Esophagus (tissue), 2 donors: ENCODE data around the gene WDR55. TPM values are rescaled to one million over a fixed set of nuclear protein-coding genes. Genes with fewer than 3 reads are reported as not detected.
A peak's percentile ranks its signal among the peaks of the same experiment; 100 is the strongest.
"Not testable (repeated sequence)": the region's sequence is repeated elsewhere in the genome, so short reads cannot be mapped to it uniquely, and the experiment has no call there.

Source experiments
- H3K27ac ChIP-seq, 2 donors: one replicate each; pipeline ENCODE4 v1.5.1; 2013; ENCODE audit warnings: low read depth in 2 of 2, mild to moderate bottlenecking in 2 of 2, inconsistent platforms in 1 of 2, low read length in 1 of 2, moderate library complexity in 1 of 2
- H3K27me3 ChIP-seq, 2 donors: one replicate each; pipeline ENCODE4 v1.6.1; 2013; ENCODE audit warnings: low read length in 2 of 2, control low read depth in 1 of 2, mild to moderate bottlenecking in 1 of 2; ENCODE audit not compliant: insufficient read depth in 2 of 2, control insufficient read depth in 1 of 2
- H3K36me3 ChIP-seq, 2 donors: one replicate each; pipeline ENCODE4 v1.6.1; 2013; ENCODE audit warnings: low read length in 1 of 2; ENCODE audit not compliant: control insufficient read depth in 2 of 2, insufficient read depth in 2 of 2
- H3K4me1 ChIP-seq, 2 donors: one replicate each; pipeline ENCODE4 v1.6.1; 2013; ENCODE audit warnings: low read length in 1 of 2; ENCODE audit not compliant: control insufficient read depth in 2 of 2, insufficient read depth in 2 of 2
- H3K4me3 ChIP-seq, 2 donors: one replicate each; pipeline ENCODE4 v1.5.1; 2013; ENCODE audit warnings: low read length in 2 of 2, mild to moderate bottlenecking in 2 of 2, low read depth in 1 of 2, moderate library complexity in 1 of 2
- H3K9me3 ChIP-seq, 2 donors: one replicate each; pipeline ENCODE4 v1.6.1; 2013; ENCODE audit warnings: mild to moderate bottlenecking in 2 of 2, low read depth in 1 of 2, low read length in 1 of 2, moderate library complexity in 1 of 2; ENCODE audit not compliant: control insufficient read depth in 2 of 2, insufficient read depth in 1 of 2
- WGBS, 2 donors: extraction: QIAGEN DNeasy Blood & Tissue Kit; methylation state at CpG; one replicate each; pipeline ENCODE4 v1.1.7; 2013; 5-methylcytosine and 5-hydroxymethylcytosine counted together
- polyA plus RNA-seq, 2 donors: library from polyadenylated mRNA; stranded (reverse); fragments of 200-250 nt; gene quantifications; one replicate each; pipeline ENCODE4 v1.2.3, GENCODE V29; 2013
- donor health status: healthy with polysubstance abuse.
- donor health status: Bipolar disorder and iron deficiency.

WDR55 gene
- polyA plus RNA-seq, 2 donors: 17.3 to 19.2 TPM

DNA sequence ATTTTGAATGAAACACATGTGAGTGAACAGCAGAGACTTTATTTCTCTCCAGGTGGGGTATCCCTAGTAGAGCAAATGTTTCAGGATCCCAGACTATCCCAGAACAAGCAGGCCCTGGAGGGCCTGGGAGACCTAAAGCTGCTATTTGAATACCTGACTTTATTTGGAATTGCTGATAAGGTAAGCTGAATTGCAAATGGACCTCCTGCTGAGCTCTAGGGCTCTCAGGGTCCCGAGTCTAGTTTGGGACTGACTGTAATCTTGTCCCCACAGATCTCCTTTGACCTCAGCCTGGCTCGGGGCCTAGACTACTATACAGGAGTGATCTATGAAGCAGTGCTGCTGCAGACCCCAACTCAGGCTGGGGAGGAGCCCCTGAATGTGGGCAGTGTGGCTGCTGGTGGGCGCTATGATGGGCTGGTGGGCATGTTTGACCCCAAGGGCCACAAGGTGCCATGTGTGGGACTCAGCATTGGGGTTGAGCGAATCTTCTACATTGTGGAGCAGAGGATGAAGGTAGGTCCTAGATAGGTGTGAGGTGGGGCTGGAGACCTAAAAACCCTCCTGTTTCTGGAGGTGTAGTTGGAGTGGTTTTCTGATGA is 32.3 kb downstream of the WDR55 start:
- Histone ChIP-seq H3K4me1 (no peaks in the 10 kb centered on the region), H3K4me3 (no peak overlapping the region), H3K27ac (no peak overlapping the region), H3K27me3 (no peaks in the 10 kb centered on the region), H3K9me3 (no peaks in the 10 kb centered on the region), H3K36me3 (peaks cover 27 to 34% of the 10 kb centered on the region in 2 donors)
- 84 to 89% methylated on average over 4 of the region's 4 CpGs for WGBS, 2 donors

DNA sequence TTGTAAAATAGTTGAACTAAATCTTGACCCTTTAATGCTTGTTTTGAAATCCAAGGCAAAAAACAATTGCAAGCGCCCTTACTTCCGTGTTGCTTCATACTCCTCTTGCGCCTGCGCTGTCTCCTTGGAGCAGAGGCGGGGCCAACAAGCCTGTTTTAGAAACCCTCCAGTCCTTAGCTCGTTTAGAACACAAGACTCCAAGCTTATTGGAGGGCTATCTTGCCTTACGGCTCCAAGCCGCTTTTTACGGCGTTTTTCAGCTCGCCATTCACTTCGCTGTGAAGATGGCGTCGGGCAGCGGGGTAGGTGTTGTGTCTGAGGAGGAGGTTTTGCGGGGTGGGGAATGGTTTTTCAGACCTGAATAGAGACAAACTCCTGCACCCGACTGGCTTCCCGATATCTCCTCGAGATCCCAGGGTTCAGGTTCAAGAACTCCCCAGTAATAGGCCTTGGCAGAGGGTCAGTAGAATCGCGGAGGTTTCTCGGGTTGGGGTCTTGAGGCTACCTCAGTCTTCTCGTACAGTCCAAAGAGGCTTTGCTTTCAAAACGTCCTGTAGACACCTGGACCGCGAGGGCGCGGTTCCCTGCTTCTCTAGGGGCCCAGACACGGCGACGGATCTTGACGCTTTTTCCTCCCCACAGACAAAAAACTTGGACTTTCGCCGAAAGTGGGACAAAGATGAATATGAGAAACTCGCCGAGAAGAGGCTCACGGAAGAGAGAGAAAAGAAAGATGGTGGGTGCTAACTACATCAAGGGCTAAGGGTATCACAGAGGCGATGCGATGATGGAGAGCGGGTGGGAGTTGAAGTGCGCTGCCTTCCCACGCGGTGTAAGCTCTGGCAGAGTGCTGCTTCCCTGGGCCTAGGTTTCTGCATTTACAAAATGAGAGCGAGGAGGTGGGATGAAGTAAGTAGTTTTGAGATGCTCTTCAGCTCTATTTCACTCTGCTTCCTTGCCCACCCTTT is 35.8 kb downstream of the WDR55 start, which contains the start of gene ZMAT2:
Gene ZMAT2, plus strand, starts transcription at position 271 of the 968 bp plus-strand sequence. Its CDS starts 14 bp downstream, at position 285.
- H3K27me3 ChIP-seq: no peaks in the 10 kb centered on the region
- H3K36me3 ChIP-seq: peaks cover 29 to 37% of the 10 kb centered on the region in 2 donors
- H3K27ac ChIP-seq: peak within 1 kb of the TSS; percentile 47 to 83
- H3K4me1 ChIP-seq: no peaks in the 10 kb centered on the region
- no peaks in the 10 kb centered on the region for H3K9me3 ChIP-seq
- WGBS, 2 donors: 2% methylated on average over 44 of the region's 44 CpGs
- H3K4me3 ChIP-seq: peak within 1 kb of the TSS; percentile 75 to 99

DNA sequence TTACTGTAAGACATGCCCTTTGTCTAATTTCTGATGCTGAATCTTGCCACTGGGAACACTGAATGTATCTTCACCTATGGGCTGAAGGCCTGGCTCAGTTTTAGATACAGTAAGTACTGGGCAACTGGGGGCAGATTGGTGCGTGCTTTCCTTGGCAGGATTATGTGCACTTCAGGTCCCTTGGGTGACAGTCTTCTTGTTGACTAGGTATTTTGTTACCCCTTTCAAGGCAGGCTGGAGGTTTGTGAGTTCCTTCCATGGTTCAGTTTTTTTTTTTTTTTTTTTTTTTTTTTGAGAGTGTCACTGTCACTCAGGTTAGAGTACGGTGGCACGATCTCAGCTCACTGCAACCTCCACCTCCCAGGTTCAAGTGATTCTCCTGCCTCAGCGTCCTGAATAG is 43.1 kb downstream of the WDR55 start:
- WGBS, 2 donors: 84 to 91% methylated on average over 4 of the region's 4 CpGs
- no peak overlapping the region for H3K4me3 ChIP-seq
- H3K27ac ChIP-seq: no peak overlapping the region
- H3K4me1 ChIP-seq: no peaks in the 10 kb centered on the region
- H3K9me3 ChIP-seq: no peaks in the 10 kb centered on the region
- H3K27me3 ChIP-seq: no peaks in the 10 kb centered on the region
- H3K36me3 ChIP-seq: peaks cover 3 to 12% of the 10 kb centered on the region in 2 donors

DNA sequence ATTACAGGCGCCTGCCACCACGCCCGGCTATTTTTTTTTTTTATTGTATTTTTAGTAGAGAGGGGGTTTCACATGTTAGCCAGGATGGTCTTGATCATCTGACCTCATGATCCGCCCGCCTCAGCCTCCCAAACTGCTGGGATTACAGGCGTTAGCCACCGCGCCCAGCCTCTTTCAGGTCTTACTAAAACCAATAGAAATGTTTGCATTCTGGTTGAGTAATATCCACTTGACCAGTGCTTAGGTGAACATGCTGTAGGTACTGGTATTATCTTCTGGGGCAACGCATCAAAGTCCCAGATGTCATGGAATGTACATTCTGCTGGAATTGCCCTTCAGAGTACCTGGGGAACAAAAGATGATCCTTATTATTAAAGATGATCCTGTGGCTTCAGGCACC is 44.1 kb downstream of the WDR55 start:
- not testable (repeated sequence) for H3K4me1 ChIP-seq, H3K27ac ChIP-seq, H3K9me3 ChIP-seq, H3K4me3 ChIP-seq, H3K27me3 ChIP-seq
- 91 to 93% methylated on average over 9 of the region's 9 CpGs for WGBS, 2 donors
- H3K36me3 ChIP-seq: peaks cover 3 to 12% of the 10 kb centered on the region in 2 donors

DNA sequence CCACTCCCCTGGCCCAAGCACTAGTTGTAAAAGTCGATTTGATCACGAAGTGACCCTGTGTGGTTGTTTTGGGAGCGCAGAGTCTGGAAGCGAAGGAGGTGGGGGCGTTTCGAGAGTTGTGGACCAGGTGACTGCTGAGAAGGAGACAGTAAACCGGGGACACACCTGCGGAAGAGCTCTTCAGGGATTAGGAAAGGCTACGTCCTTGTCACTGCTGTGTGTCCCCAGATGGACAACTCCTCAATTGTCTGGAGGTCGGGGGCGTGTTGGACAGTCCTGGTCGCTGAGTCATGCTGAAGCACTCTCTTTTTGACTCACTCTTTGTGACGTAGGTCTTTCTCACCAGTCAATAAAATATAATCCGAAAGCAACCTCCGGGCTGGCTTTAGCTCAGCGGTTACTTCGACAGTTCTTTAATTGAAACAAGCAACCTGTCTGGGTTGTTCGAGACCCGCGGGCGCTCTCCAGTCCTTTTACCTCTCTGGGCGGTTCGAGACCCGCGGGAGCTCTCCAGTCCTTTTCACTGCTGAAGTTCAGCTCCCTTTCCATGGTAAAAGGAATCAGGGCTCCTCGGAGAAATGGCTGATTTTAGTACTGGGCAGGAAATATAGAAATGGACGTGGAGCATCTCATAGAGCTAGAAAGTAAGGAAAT is 46.3 kb downstream of the WDR55 start:
- Histone ChIP-seq H3K36me3 (peaks cover 0 to 2% of the 10 kb centered on the region in 2 donors), H3K27ac (peak overlapping the region; percentile 90 to 100), H3K4me3 (peak overlapping the region; percentile 58 to 87), H3K9me3 (no peaks in the 10 kb centered on the region), H3K27me3 (no peaks in the 10 kb centered on the region), H3K4me1 (no peaks in the 10 kb centered on the region)
- WGBS, 2 donors: 0 to 1% methylated on average over 27 of the region's 27 CpGs

DNA sequence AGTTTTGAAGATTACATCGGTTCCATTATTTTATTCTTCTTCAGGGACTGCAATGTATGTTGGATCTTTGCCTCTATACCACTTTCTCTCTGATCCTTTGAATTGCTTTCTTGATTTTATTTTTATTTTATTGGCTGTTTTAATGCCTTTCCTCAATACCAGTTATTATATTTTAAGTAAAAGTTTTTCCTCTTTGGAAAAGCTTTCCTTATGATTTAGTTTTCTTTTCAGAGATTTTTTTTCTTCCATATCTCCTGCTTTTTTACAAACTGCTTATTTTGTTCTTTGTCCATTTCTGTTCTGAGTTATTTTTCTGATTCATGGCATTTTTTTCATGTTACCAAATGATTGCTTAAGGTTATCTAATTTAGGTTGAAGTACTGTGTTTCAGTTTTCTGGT is 47.1 kb downstream of the WDR55 start:
- no peaks in the 10 kb centered on the region for H3K27me3 ChIP-seq
- H3K36me3 ChIP-seq: no peaks in the 10 kb centered on the region
- H3K4me3 ChIP-seq: no peak overlapping the region
- H3K27ac ChIP-seq: no peak overlapping the region
- no peaks in the 10 kb centered on the region for H3K4me1 ChIP-seq
- whole genome bisulfite sequencing, 2 donors: 86 to 91% methylated on average over 1 of the region's 1 CpG
- no peaks in the 10 kb centered on the region for H3K9me3 ChIP-seq

DNA sequence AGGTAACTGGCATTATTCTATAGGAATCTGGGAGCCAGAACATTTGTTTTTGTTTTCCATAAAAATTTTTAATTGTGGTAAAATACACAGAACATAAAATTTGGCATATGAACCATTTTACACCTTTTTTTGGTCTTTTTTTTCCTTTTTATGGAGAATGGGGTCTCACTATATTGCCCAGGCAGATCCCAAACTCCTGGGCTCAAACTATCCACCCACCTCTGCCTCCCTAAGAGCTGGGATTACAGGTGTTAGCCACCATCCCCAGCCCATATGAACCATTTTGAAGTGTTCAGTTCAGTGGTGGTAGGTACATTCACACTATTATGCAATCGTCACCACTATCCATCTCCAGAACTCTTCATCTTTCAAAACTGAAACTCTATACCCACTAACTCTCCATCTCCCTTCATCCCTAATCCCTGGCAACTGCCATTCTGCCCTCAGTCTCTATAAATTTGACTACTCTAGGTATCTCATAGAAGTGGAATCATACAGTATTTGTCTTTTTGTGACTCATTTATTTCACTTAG is 48.9 kb downstream of the WDR55 start:
- Histone ChIP-seq H3K27me3 (no peaks in the 10 kb centered on the region), H3K4me1 (peaks cover 0 to 3% of the 10 kb centered on the region in 2 donors), H3K27ac (no peak overlapping the region), H3K4me3 (no peak overlapping the region), H3K36me3 (no peaks in the 10 kb centered on the region), H3K9me3 (no peaks in the 10 kb centered on the region)
- WGBS, 2 donors: 72 to 95% methylated on average over 1 of the region's 1 CpG

DNA sequence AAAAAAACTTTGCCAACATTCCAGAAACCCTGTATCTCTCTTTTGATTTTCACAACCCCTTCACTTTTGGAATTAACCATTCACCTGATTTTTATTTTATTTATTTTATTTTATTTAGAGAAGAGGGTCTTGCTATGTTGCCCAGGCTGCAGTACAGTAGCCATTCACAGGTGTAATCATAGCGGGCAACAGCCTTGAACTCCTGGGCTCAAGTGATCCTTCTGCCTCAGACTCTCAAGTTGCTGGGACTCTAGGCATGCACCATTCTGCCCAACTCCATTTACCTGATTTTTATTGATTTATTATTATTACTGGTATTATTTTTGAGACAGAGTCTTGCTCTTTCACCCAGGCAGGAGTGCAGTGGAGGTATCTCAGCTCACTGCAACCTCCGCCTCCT is 51.5 kb downstream of the WDR55 start:
- not testable (repeated sequence) for H3K27me3 ChIP-seq, H3K27ac ChIP-seq, H3K9me3 ChIP-seq, H3K4me1 ChIP-seq, H3K36me3 ChIP-seq, H3K4me3 ChIP-seq
- 96% methylated on average over 2 of the region's 2 CpGs for WGBS, 2 donors

DNA sequence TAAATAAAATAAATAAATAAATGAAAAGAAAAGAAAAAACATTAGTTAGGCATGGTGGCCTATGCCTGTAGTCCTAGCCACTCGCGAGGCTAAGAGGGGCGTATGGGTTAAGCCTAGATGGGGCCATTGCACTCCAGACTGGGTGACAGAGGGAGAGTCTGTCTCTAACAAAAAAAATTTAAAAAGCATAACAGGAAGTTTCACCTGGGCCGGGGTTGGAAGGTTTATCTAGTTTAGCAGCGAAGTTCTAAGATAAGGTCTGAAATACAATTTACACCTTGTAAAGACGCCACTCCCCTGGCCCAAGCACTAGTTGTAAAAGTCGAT is 53.5 kb downstream of the WDR55 start:
- Histone ChIP-seq H3K4me3 (no peak overlapping the region), H3K27ac (peak overlapping the region in 1 of 2 donors; percentile 28), H3K9me3 (no peaks in the 10 kb centered on the region), H3K36me3 (no peaks in the 10 kb centered on the region), H3K27me3 (no peaks in the 10 kb centered on the region), H3K4me1 (peaks cover 2 to 3% of the 10 kb centered on the region in 2 donors)
- 74 to 87% methylated on average over 7 of the region's 7 CpGs for WGBS, 2 donors
